Measurements from ENCODE around the gene SMPDL3B. TPM values are rescaled to one million over a fixed set of nuclear protein-coding genes. Genes with fewer than 3 reads are reported as not detected.

Gene SMPDL3B
- total and polyA plus RNA-seq, 2 of the 4 experiments (the other 2 are of a cell fraction), result not detected

DNA sequence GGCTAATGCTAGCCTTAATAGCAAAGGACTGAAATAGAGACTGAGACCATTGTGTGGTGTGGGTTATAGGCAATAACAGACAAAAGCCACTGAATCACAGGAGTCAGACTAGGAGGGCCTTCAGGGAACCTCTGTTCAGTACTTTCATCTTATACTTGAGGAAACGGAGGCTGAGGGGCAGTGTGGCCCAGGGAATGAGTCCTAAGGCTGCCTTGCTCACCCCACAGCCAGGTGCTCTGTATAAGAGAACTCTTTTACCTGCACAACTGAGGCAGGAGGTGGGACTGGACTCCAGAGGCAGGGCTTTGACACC lies 2.7 kb downstream of the SMPDL3B start:
- no peak for ATAC-seq (ENCODE audit: low read depth)
- H4K91ac ChIP-seq (ENCODE audit: insufficient read depth, low read depth, low read length), result no peak overlapping the region
- H2BK5ac ChIP-seq (ENCODE audit: low read depth, low read length, poor library complexity, severe bottlenecking), result no peak overlapping the region
- H3K4ac ChIP-seq (ENCODE audit: low read depth, low read length), result no peak overlapping the region
- no peaks in the 10 kb centered on the region for H3K36me3 ChIP-seq (ENCODE audit: control insufficient read depth, insufficient read depth, low read length)
- no peak for TF ChIP-seq BHLHE40 (IDR thresholded peaks at IDR 0.05; ENCODE audit: low read depth, low read length)
- H3K23ac ChIP-seq (ENCODE audit: low read depth, low read length), result no peak overlapping the region
- dilution Hi-C loops (cut with HindIII; ENCODE audit: low sequenced_read_pairs, unreplicated experiment) (no loop called here), in situ Hi-C loops (cut with MboI; ENCODE audit: low sequenced_read_pairs) (no loop called here), intact Hi-C loops (cut with micrococcal nuclease) (no loop called here)
- H3K4me3 ChIP-seq (ENCODE audit: insufficient read depth, low read depth, low read length), result no peak overlapping the region
- no peak overlapping the region for H4K5ac ChIP-seq (ENCODE audit: low read depth, low read length)
- no peak overlapping the region for H3K9ac ChIP-seq (ENCODE audit: low read depth, low read length)
- H3K9me1 ChIP-seq (ENCODE audit: insufficient read depth, low read length), result no peaks in the 10 kb centered on the region
- H3K4me1 ChIP-seq (ENCODE audit: control insufficient read depth, insufficient read depth, low read length), result peaks cover 4% of the 10 kb centered on the region
- no peak overlapping the region for H4K8ac ChIP-seq (ENCODE audit: low read depth in 2 of 2, low read length in 2 of 2)
- ChIA-PET POLR2A (ENCODE audit: unreplicated experiment) (no interaction called here), CTCF (no interaction called here)
- no peaks in the 10 kb centered on the region for H3K79me1 ChIP-seq (ENCODE audit: low read depth in 1 of 2, low read length in 2 of 2)
- H3K9me3 ChIP-seq (ENCODE audit: control insufficient read depth, insufficient read depth, low read length), result no peaks in the 10 kb centered on the region
- WGBS, 2 experiments (ENCODE audit: extremely low coverage in 2 of 2, insufficient read length in 1 of 2), result no CpG with 5 or more reads among the region's 1 CpG
- no TSS peak for BruUV-seq (replicated peaks)
- no peak overlapping the region for H2BK15ac ChIP-seq (ENCODE audit: low read depth, low read length)
- no peak overlapping the region for H3K14ac ChIP-seq (replicated peaks; ENCODE audit: low read depth, low read length)
- H3K56ac ChIP-seq (ENCODE audit: extremely low read depth, insufficient read depth, low read length), result no peak overlapping the region
- no peak overlapping the region for H2BK20ac ChIP-seq (ENCODE audit: low read depth, low read length)
- H3K27ac ChIP-seq (ENCODE audit: insufficient read depth, low read length), result no peak overlapping the region
- no peak for DNase-seq
- H3K18ac ChIP-seq (ENCODE audit: low read depth, low read length), result no peak overlapping the region
- H2AFZ ChIP-seq (replicated peaks; ENCODE audit: low read length, poor library complexity), result no peak overlapping the region
- no peak overlapping the region for H2AK9ac ChIP-seq (replicated peaks; ENCODE audit: low read depth, low read length, poor library complexity)
- H4K20me1 ChIP-seq (ENCODE audit: insufficient read depth, low read length), result no peaks in the 10 kb centered on the region
- no peak overlapping the region for H2BK120ac ChIP-seq (ENCODE audit: low read depth, low read length)
- H2AK5ac ChIP-seq (ENCODE audit: low read depth, low read length), result no peak overlapping the region
- peaks cover 29% of the 10 kb centered on the region for H3K27me3 ChIP-seq (ENCODE audit: control insufficient read depth, insufficient read depth, low read length)
- no peak overlapping the region for H3K4me2 ChIP-seq (ENCODE audit: low read depth, low read length)

Measured in IMR-90 (cell line).